GM19193 (cell line): Measurements from ENCODE around the gene HBG2.

Experiments
- POLR2A ChIP-seq: IDR thresholded peaks from 4 replicates; pipeline ENCODE4 v1.6.1; 2011; ENCODE audit not compliant: insufficient read depth, insufficient read length; ENCODE audit errors: extremely low read depth

The HBG2 gene

DNA sequence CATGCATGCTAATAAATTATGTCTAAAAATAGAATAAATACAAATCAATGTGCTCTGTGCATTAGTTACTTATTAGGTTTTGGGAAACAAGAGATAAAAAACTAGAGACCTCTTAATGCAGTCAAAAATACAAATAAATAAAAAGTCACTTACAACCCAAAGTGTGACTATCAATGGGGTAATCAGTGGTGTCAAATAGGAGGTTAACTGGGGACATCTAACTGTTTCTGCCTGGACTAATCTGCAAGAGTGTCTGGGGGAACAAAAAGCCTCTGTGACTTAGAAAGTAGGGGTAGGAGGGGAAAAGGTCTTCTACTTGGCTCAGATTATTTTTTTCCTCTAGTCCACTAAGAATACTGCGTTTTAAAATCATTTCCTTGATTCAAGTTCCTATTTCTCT lies 26.9 kb downstream of the HBG2 start:
- no peak for TF ChIP-seq POLR2A

DNA sequence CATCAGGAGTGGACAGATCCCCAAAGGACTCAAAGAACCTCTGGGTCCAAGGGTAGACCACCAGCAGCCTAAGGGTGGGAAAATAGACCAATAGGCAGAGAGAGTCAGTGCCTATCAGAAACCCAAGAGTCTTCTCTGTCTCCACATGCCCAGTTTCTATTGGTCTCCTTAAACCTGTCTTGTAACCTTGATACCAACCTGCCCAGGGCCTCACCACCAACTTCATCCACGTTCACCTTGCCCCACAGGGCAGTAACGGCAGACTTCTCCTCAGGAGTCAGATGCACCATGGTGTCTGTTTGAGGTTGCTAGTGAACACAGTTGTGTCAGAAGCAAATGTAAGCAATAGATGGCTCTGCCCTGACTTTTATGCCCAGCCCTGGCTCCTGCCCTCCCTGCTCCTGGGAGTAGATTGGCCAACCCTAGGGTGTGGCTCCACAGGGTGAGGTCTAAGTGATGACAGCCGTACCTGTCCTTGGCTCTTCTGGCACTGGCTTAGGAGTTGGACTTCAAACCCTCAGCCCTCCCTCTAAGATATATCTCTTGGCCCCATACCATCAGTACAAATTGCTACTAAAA lies 27.8 kb downstream of the HBG2 start, which contains the start of gene HBB:
Gene HBB (minus strand): TSS at position 340 of the 579 bp plus-strand sequence. CDS start 50 bp downstream, at position 290.
- TF ChIP-seq POLR2A = no peak

- TF ChIP-seq POLR2A = no peak
Measured at GRCh38 chr11:5225480-5225871, 29.1 kb downstream of the HBG2 start.

DNA sequence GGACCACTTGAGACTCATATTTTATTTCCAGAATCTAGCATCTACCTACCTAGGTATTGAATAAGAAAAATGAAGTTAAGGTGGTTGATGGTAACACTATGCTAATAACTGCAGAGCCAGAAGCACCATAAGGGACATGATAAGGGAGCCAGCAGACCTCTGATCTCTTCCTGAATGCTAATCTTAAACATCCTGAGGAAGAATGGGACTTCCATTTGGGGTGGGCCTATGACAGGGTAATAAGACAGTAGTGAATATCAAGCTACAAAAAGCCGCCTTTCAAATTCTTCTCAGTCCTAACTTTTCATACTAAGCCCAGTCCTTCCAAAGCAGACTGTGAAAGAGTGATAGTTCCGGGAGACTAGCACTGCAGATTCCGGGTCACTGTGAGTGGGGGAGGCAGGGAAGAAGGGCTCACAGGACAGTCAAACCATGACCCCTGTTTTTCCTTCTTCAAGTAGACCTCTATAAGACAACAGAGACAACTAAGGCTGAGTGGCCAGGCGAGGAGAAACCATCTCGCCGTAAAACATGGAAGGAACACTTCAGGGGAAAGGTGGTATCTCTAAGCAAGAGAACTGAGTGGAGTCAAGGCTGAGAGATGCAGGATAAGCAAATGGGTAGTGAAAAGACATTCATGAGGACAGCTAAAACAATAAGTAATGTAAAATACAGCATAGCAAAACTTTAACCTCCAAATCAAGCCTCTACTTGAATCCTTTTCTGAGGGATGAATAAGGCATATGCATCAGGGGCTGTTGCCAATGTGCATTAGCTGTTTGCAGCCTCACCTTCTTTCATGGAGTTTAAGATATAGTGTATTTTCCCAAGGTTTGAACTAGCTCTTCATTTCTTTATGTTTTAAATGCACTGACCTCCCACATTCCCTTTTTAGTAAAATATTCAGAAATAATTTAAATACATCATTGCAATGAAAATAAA lies 29.8 kb downstream of the HBG2 start:
- TF ChIP-seq POLR2A = no peak

GRCh38 chr11:5223686-5224085 lies 30.9 kb downstream of the HBG2 start:
- no peak for TF ChIP-seq POLR2A

- no peak for TF ChIP-seq POLR2A
Measured at GRCh38 chr11:5223146-5223545, 31.4 kb downstream of the HBG2 start.

DNA sequence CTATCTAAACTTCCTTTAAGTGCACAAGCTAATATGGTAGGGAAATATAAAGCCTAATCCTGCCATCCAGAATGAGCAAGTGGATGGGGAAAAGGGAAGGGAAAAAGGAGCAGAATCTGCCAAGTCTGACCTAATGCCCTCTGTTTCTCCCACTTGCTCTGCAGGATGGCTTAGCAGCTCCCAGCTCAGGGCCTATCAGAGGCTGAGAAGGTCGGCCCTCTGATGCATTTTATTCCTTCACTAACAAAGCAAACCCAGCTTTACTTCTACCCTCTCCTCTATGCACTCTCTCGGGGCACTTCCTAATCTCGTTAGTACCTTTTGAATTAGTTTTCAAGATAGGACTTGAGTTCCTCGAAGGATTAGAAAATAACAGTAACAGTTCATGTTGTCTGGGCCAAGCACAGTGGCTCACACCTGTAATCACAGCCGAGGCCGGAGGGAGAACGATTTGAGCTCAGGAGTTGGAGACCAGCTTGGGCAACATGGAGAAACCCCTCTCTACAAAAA lies 44.1 kb downstream of the HBG2 start:
- TF ChIP-seq POLR2A = no peak

DNA sequence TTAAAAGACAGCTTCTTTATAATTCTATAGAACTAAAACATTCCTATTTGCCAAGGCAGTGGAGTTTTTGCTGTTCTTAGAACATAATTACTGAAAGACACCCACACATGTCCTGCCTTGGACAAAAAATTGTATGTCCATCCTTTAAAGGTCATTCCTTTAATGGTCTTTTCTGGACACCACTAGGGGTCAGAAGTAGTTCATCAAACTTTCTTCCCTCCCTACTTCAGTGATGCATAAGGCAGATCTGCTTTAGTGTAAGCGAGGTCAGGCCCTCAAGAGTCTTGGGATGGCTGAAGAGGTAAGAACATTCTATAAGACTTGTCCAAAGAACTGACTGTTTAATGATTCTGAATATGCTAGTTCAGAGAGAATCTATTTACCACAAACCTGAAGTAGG lies 49.8 kb downstream of the HBG2 start:
- no peak for TF ChIP-seq POLR2A

DNA sequence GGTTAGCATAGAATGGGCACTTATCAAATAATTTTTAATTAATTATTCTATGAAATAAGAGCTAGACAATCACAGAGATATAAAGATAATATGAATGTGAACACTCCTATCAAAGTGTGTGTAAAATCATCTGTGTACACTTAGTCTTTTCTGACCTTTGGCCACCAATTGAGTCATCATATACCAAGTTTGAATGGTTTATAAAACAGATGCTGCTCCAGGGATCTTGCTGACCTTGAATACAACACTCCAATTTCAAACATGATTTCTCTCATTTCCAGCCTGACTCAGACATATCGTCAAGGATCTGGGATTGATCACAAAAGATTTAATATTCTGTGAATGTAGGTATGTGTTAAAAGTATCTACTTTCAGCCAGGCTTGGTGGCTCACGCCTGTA lies 51.2 kb downstream of the HBG2 start:
- TF ChIP-seq POLR2A = no peak
